ENCODE measurements around the gene GNAT2.

Gene GNAT2

DNA sequence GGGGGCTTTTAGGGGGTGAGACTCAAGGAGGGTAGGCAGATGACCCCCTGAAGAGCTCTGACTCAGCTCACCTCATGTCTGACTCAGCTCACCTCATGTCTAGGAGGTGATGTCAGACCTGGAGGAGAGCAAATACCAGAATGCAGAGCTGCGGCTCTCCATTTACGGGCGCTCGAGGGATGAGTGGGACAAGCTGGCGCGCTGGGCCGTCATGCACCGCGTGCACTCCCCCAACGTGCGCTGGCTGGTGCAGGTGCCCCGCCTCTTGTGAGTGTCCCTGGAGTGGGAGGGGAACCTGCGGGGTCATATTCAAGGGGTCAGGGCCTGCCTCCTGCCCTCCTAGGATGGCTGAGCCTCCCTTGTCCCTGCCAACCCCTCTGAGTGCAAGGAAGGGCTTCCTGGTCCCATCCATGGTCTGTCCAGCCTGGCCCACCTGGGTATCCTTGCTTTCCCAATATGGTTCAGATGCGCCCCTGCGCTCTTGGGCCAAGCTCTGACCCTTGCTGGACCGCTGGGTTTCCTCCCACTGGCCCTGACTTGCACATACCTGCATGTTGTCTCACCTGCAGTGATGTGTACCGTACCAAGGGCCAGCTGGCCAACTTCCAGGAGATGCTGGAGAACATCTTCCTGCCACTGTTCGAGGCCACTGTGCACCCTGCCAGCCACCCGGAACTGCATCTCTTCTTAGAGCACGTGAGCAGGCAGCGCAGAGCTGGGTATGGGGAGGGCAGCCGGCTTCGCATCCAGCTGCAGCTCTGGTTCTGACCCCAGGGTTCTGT lies 9.3 kb upstream of the GNAT2 start:
- Histone ChIP-seq H3K4me3 (replicated peaks; ENCODE audit: low read depth, low read length) (no peak overlapping the region), H3K36me3 (ENCODE audit: control insufficient read depth, insufficient read depth, low read length) (peaks cover 41% of the 10 kb centered on the region), H3K27me3 (replicated peaks; ENCODE audit: control insufficient read depth, insufficient read depth, low read length) (no peaks in the 10 kb centered on the region)
- TF ChIP-seq, protein P1, sequence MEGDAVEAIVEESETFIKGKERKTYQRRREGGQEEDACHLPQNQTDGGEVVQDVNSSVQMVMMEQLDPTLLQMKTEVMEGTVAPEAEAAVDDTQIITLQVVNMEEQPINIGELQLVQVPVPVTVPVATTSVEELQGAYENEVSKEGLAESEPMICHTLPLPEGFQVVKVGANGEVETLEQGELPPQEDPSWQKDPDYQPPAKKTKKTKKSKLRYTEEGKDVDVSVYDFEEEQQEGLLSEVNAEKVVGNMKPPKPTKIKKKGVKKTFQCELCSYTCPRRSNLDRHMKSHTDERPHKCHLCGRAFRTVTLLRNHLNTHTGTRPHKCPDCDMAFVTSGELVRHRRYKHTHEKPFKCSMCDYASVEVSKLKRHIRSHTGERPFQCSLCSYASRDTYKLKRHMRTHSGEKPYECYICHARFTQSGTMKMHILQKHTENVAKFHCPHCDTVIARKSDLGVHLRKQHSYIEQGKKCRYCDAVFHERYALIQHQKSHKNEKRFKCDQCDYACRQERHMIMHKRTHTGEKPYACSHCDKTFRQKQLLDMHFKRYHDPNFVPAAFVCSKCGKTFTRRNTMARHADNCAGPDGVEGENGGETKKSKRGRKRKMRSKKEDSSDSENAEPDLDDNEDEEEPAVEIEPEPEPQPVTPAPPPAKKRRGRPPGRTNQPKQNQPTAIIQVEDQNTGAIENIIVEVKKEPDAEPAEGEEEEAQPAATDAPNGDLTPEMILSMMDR (IDR thresholded peaks at IDR 0.05; ENCODE audit: insufficient read depth, low read length, poor library complexity, severe bottlenecking), result no peak
- no peak for DNase-seq (ENCODE audit: extremely low read depth, insufficient read length)

DNA sequence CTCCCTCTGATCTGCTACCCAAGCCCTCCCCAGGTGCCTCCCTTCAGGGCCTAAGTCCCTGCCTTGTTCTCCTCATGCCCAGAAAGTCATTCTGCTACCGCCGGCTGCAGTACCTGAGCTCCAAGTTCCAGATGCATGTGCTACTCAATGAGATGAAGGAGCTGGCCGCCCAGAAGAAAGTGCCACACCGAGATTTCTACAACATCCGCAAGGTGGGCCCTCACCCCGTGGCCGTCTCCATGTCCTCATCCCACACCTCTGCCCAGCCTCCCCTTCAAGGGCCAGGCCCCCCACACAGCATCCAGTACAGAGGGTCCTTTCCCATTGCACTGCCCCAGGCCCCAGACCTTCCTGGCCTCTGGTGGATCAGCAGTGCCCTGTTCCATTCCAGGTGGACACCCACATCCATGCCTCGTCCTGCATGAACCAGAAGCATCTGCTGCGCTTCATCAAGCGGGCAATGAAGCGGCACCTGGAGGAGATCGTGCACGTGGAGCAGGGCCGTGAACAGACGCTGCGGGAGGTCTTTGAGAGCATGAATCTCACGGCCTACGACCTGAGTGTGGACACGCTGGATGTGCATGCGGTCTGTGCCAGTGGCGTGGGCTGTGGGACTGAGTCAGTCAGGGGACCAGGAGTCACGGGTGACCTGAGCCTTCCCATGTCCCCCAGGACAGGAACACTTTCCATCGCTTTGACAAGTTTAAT lies 8.4 kb upstream of the GNAT2 start:
- H3K27me3 ChIP-seq (replicated peaks; ENCODE audit: control insufficient read depth, insufficient read depth, low read length), result no peaks in the 10 kb centered on the region
- H3K36me3 ChIP-seq (ENCODE audit: control insufficient read depth, insufficient read depth, low read length), result peaks cover 41% of the 10 kb centered on the region
- no peak overlapping the region for H3K4me3 ChIP-seq (replicated peaks; ENCODE audit: low read depth, low read length)
- DNase-seq (ENCODE audit: extremely low read depth, insufficient read length), result no peak
- TF ChIP-seq, protein P1 (IDR thresholded peaks at IDR 0.05; ENCODE audit: insufficient read depth, low read length, poor library complexity, severe bottlenecking), result no peak

DNA sequence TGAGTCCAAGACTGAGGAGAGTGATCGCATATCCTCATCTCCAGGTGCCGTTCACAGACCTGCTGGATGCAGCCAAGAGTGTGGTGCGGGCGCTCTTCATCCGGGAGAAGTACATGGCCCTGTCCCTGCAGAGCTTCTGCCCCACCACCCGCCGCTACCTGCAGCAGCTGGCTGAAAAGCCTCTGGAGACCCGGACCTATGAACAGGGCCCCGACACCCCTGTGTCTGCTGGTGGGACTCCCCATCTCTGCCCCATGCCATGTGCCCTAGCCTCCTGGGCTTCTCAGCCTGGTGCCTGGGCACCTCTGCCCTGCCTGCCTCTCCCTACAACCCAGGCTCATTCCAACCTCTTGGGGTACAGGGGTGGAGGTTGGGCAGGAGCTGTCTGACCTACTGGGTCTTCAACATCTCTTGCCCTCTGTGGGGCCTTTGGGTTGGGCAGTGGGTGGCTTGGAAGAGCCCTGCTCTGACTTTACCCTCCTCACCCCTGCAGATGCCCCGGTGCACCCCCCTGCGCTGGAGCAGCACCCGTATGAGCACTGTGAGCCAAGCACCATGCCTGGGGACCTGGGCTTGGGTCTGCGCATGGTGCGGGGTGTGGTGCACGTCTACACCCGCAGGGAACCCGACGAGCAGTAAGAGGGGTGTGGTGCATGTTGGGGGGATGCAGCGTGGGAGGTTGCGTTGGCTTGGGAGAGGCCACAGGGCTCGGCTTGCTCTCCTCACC lies 7.4 kb upstream of the GNAT2 start:
- DNase-seq (ENCODE audit: extremely low read depth, insufficient read length), result no peak
- TF ChIP-seq, protein P1 (IDR thresholded peaks at IDR 0.05; ENCODE audit: insufficient read depth, low read length, poor library complexity, severe bottlenecking), result no peak
- H3K36me3 ChIP-seq (ENCODE audit: control insufficient read depth, insufficient read depth, low read length), result peaks cover 39% of the 10 kb centered on the region
- no peaks in the 10 kb centered on the region for H3K27me3 ChIP-seq (replicated peaks; ENCODE audit: control insufficient read depth, insufficient read depth, low read length)
- no peak overlapping the region for H3K4me3 ChIP-seq (replicated peaks; ENCODE audit: low read depth, low read length)

DNA sequence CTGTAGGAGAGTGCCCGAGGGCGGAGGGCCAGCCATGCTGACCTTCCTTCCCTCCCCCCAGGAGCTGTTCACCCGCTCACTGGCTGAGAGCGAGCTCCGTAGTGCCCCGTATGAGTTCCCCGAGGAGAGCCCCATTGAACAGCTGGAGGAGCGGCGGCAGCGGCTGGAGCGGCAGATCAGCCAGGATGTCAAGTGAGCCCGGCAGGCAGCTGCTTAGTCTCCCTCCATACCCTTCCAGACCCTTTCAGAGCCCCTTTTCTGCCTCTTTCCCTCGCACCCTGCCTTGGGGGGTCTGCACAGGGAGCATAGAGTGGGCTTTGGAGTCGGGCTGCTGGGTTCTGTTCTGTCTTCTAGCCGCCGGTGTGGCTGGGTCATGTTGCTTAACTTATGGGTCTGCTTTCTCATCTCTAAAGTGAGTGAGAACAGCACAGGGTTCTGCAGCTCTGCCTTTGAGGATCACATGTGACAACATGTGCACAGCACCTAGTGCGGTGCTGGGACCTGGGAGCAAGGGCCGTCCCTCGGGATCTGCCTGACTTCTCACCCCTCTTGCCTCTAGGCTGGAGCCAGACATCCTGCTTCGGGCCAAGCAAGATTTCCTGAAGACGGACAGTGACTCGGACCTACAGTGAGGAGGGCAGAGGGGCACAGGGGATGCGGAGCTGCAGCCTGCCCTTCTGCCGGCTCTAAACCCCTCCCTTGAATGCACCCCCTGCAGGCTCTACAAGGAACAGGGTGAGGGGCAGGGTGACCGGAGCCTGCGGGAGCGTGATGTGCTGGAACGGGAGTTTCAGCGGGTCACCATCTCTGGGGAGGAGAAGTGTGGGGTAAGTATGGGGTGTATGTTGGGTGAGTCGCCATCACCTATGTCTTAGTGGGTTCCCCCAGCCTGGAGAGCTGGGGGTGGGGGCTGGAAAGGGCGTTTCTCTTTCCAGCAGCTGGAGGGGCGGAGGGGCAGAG lies 6.5 kb upstream of the GNAT2 start:
- TF ChIP-seq, protein P1 (IDR thresholded peaks at IDR 0.05; ENCODE audit: insufficient read depth, low read length, poor library complexity, severe bottlenecking), result no peak
- peaks cover 31% of the 10 kb centered on the region for H3K36me3 ChIP-seq (ENCODE audit: control insufficient read depth, insufficient read depth, low read length)

DNA sequence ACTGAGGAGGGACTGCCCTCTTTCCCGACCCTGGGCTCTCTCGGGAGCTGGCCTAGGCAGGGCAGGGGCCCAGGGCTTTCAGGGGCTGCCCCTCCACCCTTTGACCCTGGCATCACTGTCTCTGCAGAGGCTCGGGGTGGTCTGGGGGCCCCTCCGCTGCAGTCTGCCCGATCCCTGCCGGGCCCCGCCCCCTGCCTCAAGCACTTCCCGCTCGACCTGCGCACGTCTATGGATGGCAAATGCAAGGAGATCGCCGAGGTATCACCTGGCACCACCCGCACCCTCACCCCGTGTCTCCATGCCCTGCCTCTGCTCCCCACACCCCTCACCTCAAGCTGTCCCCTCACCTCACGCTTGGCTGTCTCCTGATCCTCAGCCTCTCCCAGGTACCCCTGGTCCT lies 5.8 kb upstream of the GNAT2 start:
- H3K36me3 ChIP-seq (ENCODE audit: control insufficient read depth, insufficient read depth, low read length), result peaks cover 27% of the 10 kb centered on the region
- H3K27me3 ChIP-seq (replicated peaks; ENCODE audit: control insufficient read depth, insufficient read depth, low read length), result no peaks in the 10 kb centered on the region
- no peak overlapping the region for H3K4me3 ChIP-seq (replicated peaks; ENCODE audit: low read depth, low read length)
- TF ChIP-seq, protein P1 (IDR thresholded peaks at IDR 0.05; ENCODE audit: insufficient read depth, low read length, poor library complexity, severe bottlenecking), result no peak
- DNase-seq (ENCODE audit: extremely low read depth, insufficient read length), result no peak

More for the DNA sequence above, 6.5 kb upstream of the GNAT2 start:
- no peak for DNase-seq (ENCODE audit: extremely low read depth, insufficient read length)
- no peaks in the 10 kb centered on the region for H3K27me3 ChIP-seq (replicated peaks; ENCODE audit: control insufficient read depth, insufficient read depth, low read length)
- no peak overlapping the region for H3K4me3 ChIP-seq (replicated peaks; ENCODE audit: low read depth, low read length)
